Activated T-cell treated with anti-CD3 and anti-CD28 coated beads, Interleukin-2, amount 50 U/mL, for 4 hours (primary cell): Measurements from ENCODE around the gene UBE2L3. TPM values are rescaled to one million over a fixed set of nuclear protein-coding genes. Genes with fewer than 3 reads are reported as not detected.

Source experiments
- ATAC-seq, 2 donors: fragments of 200-7000 bp; cut with Tn5 transposase; one replicate each; pipeline ENCODE4 v1.10.0; 2021
- DNase-seq: peaks from one replicate; pipeline ENCODE4 v3.0.0-alpha.2; 2020
- H3K27me3 Mint-ChIP-seq: one replicate; pipeline ENCODE4 v1.8.0; 2021; ENCODE audit warnings: low read depth, mixed read lengths
- H3K36me3 Mint-ChIP-seq: one replicate; pipeline ENCODE4 v1.8.0; 2022; ENCODE audit warnings: mixed read lengths; ENCODE audit not compliant: insufficient read depth
- H3K4me1 Mint-ChIP-seq: one replicate; pipeline ENCODE4 v1.8.0; 2021; ENCODE audit warnings: low read depth, mixed read lengths
- H3K4me3 Mint-ChIP-seq: one replicate; pipeline ENCODE4 v1.8.0; 2021; ENCODE audit warnings: mild to moderate bottlenecking, moderate library complexity, mixed read lengths
- H3K9me3 Mint-ChIP-seq: one replicate; pipeline ENCODE4 v1.8.0; 2021; ENCODE audit warnings: mixed read lengths
- total RNA-seq, 3 donors: library from RNA; stranded (reverse); gene quantifications; one replicate each; pipeline ENCODE4 v1.2.1, GENCODE V29; 2021

The UBE2L3 gene
- total RNA-seq, 3 donors from 2014 or later: 73.5 to 79.2 (median 78.0) TPM

- Mint-ChIP-seq H3K4me3 (peak overlapping the region; percentile 86), H3K9me3 (no peaks in the 10 kb centered on the region), H3K27me3 (no peaks in the 10 kb centered on the region), H3K4me1 (peaks cover 22% of the 10 kb centered on the region), H3K36me3 (peaks cover 4% of the 10 kb centered on the region)
- ATAC-seq: peak; percentile 24 to 32
- DNase-seq: no peak
Observed at GRCh38 chr22:21651521-21652009, 84.1 kb downstream of the UBE2L3 start.

GRCh38 chr22:21652010-21652546, 84.6 kb downstream of the UBE2L3 start:
- no peaks in the 10 kb centered on the region for H3K36me3 Mint-ChIP-seq
- ATAC-seq (peak; percentile 98 to 99), DNase-seq (peak; percentile 71)
- H3K9me3 Mint-ChIP-seq: no peaks in the 10 kb centered on the region
- H3K4me3 Mint-ChIP-seq: peak overlapping the region; percentile 86
- no peaks in the 10 kb centered on the region for H3K27me3 Mint-ChIP-seq
- peaks cover 24% of the 10 kb centered on the region for H3K4me1 Mint-ChIP-seq

DNA sequence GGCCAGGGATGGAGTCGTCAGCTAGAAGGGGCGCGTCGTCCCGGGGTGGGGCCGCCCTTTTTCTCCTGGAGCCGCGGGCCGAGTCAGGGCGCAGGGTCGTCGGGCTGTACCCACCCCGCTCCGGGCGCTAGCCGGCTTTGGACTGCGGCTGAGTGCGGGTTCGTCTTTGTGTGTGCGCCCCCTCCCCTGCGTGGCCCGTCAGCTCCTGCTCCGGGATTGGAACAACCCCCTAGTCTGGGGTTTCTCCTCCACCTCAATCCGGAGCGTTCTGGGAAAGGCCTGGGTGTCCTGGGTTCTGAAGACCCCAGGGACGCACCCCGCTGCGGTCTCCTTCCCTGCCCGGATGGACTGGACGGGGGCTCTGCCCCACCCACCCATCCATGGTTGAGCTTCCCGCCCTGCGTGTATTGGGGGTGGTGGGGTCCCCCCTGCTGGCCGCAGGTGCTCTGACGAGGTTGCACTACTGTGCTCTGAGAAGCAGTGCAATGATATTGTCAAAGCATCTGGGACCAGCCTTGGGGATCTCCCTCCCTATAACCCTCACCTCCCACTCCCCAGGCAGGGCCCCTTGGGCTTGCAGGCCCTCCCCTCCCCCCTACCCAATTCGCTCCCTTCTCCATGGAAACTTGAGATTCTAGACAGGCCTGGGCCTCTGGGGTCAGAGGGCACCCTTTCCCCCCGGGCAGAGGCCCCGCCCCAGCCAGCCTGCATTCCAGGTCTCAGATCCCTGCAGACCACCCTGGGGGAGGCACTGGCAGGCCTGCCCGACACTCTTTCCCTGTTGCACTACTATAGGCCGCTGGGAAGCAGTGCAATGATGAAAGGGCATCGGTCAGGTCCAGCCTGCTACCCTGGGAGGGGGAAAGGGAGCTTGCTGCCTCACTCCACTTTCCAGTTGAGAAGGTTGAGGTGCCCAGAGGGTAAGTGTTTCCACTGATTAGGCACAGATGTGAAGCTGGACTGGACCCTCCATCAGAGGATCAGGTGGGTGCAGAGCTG, 85.3 kb downstream of the UBE2L3 start:
- no peaks in the 10 kb centered on the region for H3K9me3 Mint-ChIP-seq
- peaks cover 28% of the 10 kb centered on the region for H3K4me1 Mint-ChIP-seq
- peak overlapping the region; percentile 33 for H3K4me3 Mint-ChIP-seq
- DNase-seq: no peak
- H3K27me3 Mint-ChIP-seq: no peaks in the 10 kb centered on the region
- no peak for ATAC-seq
- H3K36me3 Mint-ChIP-seq: no peaks in the 10 kb centered on the region

- Mint-ChIP-seq H3K27me3 (no peaks in the 10 kb centered on the region), H3K36me3 (no peaks in the 10 kb centered on the region), H3K4me1 (peaks cover 15% of the 10 kb centered on the region), H3K9me3 (no peaks in the 10 kb centered on the region), H3K4me3 (peak overlapping the region; percentile 71)
- DNase-seq (no peak), ATAC-seq (no peak)
Observed at GRCh38 chr22:21657020-21657359, 89.5 kb downstream of the UBE2L3 start.

DNA sequence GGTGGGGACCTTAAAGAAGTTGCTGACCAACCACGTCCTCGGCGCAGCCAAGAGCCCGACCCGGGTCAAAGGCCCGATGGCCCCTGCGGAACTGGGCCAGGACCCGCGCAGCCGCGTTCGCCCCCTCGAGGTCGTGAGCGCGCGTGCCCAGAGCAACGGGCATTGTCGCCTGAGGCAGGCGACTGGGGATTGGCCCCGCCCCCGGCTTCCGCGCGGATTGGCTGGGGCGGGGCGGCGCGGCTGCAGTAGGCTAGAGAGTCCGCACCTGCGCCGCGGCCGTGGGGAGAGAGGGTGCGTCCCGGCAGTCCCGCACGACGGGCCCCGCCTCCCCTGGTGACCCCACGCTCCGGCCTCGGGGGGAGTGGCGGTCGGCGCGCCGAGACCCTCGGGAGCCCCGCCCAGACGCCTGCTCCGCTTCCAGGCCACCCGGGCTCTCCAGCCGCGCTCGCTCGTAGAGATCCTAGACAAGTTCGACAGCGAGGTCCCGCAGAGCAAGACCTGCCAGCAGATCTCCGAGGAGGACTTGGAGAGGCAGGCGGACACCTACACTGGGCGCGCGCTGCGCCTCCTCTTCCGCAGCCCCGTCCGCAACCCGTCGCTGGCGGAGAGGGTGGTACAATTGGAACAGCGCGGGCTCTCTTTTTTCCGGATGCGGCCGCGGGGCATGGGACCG, 90.0 kb downstream of the UBE2L3 start:
- H3K36me3 Mint-ChIP-seq: no peaks in the 10 kb centered on the region
- ATAC-seq (peak; percentile 95 to 97), DNase-seq (peak; percentile 64)
- no peaks in the 10 kb centered on the region for H3K27me3 Mint-ChIP-seq
- peaks cover 15% of the 10 kb centered on the region for H3K4me1 Mint-ChIP-seq
- peak overlapping the region; percentile 83 for H3K4me3 Mint-ChIP-seq
- H3K9me3 Mint-ChIP-seq: no peaks in the 10 kb centered on the region

DNA sequence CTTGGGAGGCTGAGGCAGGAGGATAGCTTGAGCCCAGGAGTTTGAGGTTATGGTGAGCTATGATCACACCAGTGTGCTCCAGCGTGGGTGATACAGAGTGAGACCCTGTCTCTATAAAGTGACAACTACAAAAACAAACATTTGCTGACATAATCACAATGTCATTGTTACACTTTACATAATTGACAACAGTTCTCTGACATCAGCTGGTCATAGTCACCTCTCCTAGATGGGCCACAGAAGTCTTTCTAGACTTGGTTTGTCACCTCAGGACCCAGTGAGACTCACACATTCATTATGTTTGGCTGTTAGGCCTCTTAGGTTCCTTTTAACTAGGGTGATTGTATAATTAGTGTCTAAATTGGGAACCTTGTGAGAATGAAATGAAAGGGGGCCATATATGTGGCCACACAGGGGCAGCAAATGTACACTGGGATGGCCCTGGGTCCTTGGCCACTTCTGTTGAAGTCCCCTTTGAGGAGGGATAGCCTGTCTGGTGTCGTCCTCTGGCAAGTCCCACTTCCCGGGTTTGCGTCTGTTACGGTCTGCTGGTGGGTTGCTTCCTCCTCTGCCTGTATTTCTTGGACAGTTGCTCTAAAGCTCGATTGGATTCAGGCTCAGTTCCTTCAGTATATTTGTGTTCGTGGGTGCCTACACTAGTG, 92.5 kb downstream of the UBE2L3 start:
- Mint-ChIP-seq H3K4me1 (peaks cover 15% of the 10 kb centered on the region), H3K36me3 (no peaks in the 10 kb centered on the region), H3K4me3 (no peak overlapping the region), H3K27me3 (no peaks in the 10 kb centered on the region), H3K9me3 (no peaks in the 10 kb centered on the region)
- ATAC-seq (no peak), DNase-seq (no peak)

DNA sequence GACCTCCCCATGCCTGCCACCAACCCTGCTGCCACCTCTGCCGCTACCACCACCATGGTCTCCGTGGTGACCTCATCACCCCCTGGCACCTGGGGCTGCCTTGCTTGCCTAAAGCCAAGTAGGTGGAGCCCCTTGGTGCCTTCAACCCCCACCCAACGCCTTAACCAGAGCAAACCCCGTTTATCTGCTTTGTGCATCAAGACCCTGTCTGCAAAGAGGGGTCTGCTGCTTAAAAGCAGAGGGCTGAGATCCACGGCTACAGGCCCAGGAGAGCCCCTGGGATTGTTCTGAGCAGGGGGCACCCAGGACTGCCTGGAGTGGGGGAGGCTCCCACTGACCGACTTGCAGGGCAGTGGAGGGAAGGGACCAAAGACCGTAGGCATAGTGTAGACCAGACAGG, 93.4 kb downstream of the UBE2L3 start:
- no peaks in the 10 kb centered on the region for H3K36me3 Mint-ChIP-seq
- DNase-seq (no peak), ATAC-seq (no peak)
- no peaks in the 10 kb centered on the region for H3K27me3 Mint-ChIP-seq
- no peaks in the 10 kb centered on the region for H3K9me3 Mint-ChIP-seq
- no peak overlapping the region for H3K4me3 Mint-ChIP-seq
- peaks cover 21% of the 10 kb centered on the region for H3K4me1 Mint-ChIP-seq

- ATAC-seq: no peak
- H3K4me1 Mint-ChIP-seq: peaks cover 19% of the 10 kb centered on the region
- no peak for DNase-seq
- H3K36me3 Mint-ChIP-seq: no peaks in the 10 kb centered on the region
- H3K27me3 Mint-ChIP-seq: no peaks in the 10 kb centered on the region
- H3K9me3 Mint-ChIP-seq: no peaks in the 10 kb centered on the region
- no peak overlapping the region for H3K4me3 Mint-ChIP-seq
Observed at GRCh38 chr22:21661991-21662390, 94.5 kb downstream of the UBE2L3 start.

DNA sequence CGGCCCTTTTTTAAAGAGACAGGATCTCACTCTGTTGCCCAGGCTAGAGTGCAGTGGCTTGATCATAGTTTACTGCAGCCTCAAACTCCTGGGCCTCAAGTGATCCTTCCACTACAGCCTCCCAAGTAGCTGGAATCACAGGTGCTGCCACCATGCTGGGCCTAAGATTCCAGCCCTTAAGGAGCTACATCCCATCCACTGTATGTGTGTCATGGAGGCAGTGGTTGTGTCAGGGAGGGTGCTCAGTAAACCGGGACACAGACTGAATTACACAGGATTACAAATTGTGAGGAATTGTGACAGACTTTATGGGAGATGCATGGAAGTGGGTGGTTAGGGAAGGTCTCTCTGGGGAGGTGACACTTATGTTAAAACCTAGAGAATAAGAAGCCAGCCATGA, 96.2 kb downstream of the UBE2L3 start:
- ATAC-seq: no peak
- Mint-ChIP-seq H3K4me3 (peak overlapping the region; percentile 52), H3K36me3 (no peaks in the 10 kb centered on the region), H3K9me3 (no peaks in the 10 kb centered on the region), H3K4me1 (peaks cover 21% of the 10 kb centered on the region), H3K27me3 (no peaks in the 10 kb centered on the region)
- DNase-seq: no peak

- no peak for ATAC-seq
- DNase-seq: no peak
Observed at GRCh38 chr22:21665047-21665851, 97.7 kb downstream of the UBE2L3 start.

DNA sequence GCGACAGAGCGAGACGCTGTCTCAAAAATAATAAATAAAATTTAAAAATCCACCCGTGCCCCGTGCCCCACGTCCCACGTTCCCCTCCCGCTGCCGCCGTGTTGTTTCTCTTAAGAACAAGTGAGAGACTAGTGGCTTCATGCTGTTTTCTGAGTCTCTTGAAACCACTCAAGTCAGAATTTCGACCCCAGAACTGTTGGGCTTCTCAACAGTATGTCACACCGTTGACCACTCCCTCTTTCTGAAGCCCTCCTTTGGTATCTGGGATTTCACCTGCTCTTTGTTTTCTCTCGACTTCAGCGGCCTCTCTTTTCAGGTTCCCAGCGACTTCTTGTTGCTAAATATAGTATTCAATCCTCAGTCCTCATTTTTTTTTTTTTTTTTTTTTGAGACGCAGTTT, 99.3 kb downstream of the UBE2L3 start:
- Mint-ChIP-seq H3K36me3 (peaks cover 10% of the 10 kb centered on the region), H3K4me1 (peaks cover 30% of the 10 kb centered on the region), H3K27me3 (no peaks in the 10 kb centered on the region), H3K4me3 (peak overlapping the region; percentile 100), H3K9me3 (no peaks in the 10 kb centered on the region)
- DNase-seq (no peak), ATAC-seq (no peak)

More at GRCh38 chr22:21665047-21665851, 97.7 kb downstream of the UBE2L3 start:
- Mint-ChIP-seq H3K27me3 (no peaks in the 10 kb centered on the region), H3K4me3 (peak overlapping the region; percentile 100), H3K36me3 (peaks cover 5% of the 10 kb centered on the region), H3K4me1 (peaks cover 28% of the 10 kb centered on the region), H3K9me3 (no peaks in the 10 kb centered on the region)

DNA sequence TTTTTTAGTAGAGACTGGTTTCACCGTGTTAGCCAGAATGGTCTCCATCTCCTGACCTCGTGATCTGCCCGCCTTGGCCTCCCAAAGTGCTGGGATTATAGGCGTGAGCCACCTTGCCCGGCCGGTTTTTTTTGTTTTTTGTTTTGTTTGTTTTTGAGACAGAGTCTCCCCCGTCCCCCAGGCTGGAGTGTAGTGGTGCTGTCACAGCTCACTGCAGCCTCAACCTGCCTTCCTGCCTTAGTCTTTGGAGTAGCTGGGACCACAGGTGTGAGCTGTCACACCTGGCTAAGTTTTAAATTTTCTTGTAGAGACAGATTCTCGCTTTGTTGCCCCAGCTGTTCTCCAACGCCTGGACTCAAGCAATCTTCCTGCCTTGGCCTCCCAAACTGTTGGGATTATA, 101.5 kb downstream of the UBE2L3 start:
- no peak for ATAC-seq
- H3K9me3 Mint-ChIP-seq: no peaks in the 10 kb centered on the region
- peak overlapping the region; percentile 40 for H3K4me3 Mint-ChIP-seq
- peaks cover 30% of the 10 kb centered on the region for H3K4me1 Mint-ChIP-seq
- no peaks in the 10 kb centered on the region for H3K27me3 Mint-ChIP-seq
- no peak for DNase-seq
- peaks cover 24% of the 10 kb centered on the region for H3K36me3 Mint-ChIP-seq

DNA sequence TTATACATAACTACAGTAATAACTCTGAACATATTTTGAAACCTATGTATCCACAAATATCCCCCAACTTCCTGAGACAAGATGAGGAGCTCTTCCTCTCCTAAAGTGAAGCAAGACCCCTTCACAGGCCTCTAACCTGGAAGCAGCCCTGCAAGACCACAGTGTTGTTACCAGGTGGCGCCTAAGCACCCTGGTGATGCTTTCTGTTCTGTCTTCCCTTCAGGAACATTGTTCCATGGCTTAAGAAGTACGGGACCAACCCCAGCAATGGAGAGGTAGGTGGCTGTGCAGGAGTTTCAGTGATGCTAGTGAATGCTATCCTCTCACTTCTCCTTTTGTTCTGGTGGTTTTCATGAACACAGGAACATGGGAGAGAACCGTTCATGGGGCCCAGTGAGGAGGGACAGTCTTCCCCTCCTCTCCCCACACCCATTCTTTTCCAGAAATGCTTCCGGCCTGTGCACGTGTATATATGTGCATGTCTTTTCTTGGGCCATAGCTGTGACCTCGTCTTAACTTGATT, 104.7 kb downstream of the UBE2L3 start:
- Mint-ChIP-seq H3K36me3 (peaks cover 41% of the 10 kb centered on the region), H3K9me3 (no peaks in the 10 kb centered on the region), H3K27me3 (no peaks in the 10 kb centered on the region), H3K4me1 (peaks cover 16% of the 10 kb centered on the region), H3K4me3 (no peak overlapping the region)
- ATAC-seq (no peak), DNase-seq (no peak)
